ENCODE results near the gene DNAH7. TPM values are rescaled to one million over a fixed set of nuclear protein-coding genes. Genes with fewer than 3 reads are reported as not detected.

DNAH7 gene
- total and polyA plus RNA-seq, 9 donors = 0.15 to 0.58 (median 0.25) TPM

DNA sequence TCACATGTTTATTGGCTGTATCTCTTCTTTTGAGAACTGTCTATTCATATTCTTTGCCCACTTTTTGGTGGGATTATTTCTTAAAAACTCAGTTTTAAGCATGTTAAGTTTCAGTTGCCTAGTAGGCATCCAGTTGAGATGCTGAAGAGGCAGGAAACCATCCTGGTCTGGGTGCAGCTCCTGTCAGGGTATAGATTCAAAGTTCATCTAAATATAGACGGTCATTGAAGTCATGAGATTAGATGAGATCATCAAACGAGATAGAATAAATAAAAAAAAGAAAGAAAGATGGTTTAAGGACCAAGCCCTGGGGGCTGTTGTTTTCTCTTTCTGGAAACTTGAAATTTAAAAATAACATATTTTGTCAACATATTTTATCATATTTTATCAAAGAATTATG, 9.2 kb upstream of the DNAH7 start:
- no peaks in the 10 kb centered on the region for H3K4me1 ChIP-seq (ENCODE audit: control insufficient read depth, insufficient read depth, low read length)

DNA sequence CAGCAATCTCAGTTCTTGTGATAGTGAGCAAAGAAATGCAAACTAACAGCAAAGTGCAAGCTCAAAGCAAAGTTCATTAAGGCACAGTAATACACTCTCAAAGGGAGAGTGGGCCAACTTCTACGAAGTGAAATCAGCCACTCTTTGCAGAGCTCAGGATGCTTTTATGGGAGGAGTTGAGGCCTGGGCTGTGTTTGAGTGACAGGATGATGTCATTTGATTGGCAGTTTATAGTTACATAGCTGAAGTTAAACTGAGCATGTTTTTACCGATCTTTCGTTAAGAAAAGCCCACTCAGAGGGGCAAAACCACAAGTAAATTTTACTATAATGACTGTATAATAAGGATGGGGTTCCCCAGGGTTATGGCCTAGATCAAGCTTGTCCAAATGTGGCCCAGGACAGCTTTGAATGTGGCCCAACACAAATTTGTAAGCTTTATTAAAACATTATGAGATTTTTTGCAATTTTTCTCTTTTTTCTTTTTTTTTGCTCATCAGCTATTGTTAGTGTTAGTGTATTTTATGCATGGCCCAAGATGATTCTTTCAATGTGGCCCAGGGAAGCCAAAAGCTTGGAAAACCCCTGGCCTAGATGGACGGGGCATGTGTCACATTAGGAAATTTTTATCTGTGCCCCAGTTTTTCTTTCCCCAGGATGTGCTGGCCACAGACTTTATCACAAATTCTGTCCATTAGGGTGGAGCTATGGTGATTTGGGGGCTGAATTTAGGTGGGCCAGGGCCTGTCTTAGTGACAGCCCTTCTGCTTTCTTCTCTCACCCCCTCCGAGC, 8.3 kb upstream of the DNAH7 start:
- no peaks in the 10 kb centered on the region for H3K36me3 ChIP-seq (ENCODE audit: control insufficient read depth, insufficient read depth, low read length)
- H3K4me1 ChIP-seq (ENCODE audit: control insufficient read depth, insufficient read depth, low read length) = no peaks in the 10 kb centered on the region
- no CpG with 5 or more reads among the region's 5 CpGs for WGBS (ENCODE audit: insufficient coverage)
- H3K9me3 ChIP-seq (replicated peaks; ENCODE audit: control insufficient read depth, low read depth, low read length) = no peaks in the 10 kb centered on the region
- no peak for DNase-seq
- no peaks in the 10 kb centered on the region for H3K27me3 ChIP-seq (ENCODE audit: control insufficient read depth, insufficient read depth, low read length)
- no peak overlapping the region for H3K4me3 ChIP-seq (ENCODE audit: low read length)
- no peak overlapping the region for H3K27ac ChIP-seq (ENCODE audit: low read length)

More for the DNA sequence above, 9.2 kb upstream of the DNAH7 start:
- Histone ChIP-seq H3K27ac (ENCODE audit: low read length) (no peak overlapping the region), H3K27me3 (ENCODE audit: control insufficient read depth, insufficient read depth, low read length) (no peaks in the 10 kb centered on the region), H3K4me3 (ENCODE audit: low read length) (no peak overlapping the region), H3K9me3 (replicated peaks; ENCODE audit: control insufficient read depth, low read depth, low read length) (no peaks in the 10 kb centered on the region), H3K36me3 (ENCODE audit: control insufficient read depth, insufficient read depth, low read length) (no peaks in the 10 kb centered on the region)
- no peak for DNase-seq
- no CpG with 5 or more reads among the region's 2 CpGs for WGBS (ENCODE audit: insufficient coverage)

DNA sequence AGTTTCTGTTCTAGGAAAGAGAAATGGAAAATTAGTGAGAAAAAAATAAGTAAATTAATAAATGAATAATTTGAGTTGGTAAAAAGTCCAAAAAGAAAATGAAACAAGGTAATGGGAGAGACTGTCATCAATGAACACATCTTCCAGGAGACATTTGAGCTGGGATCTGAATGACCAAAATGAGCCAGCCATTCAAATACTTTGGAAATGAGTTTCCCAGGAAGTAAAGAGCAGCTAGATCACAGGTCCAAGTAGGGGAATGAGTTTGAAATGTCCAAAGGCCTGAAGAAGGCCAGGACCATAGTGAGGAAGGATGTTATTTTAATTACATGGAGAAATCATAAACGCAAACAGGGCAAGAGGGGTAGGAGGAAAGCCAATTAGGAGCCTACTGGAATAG, 6.6 kb upstream of the DNAH7 start:
- WGBS (ENCODE audit: insufficient coverage) = 0% methylated on average over 1 of the region's 1 CpG

DNA sequence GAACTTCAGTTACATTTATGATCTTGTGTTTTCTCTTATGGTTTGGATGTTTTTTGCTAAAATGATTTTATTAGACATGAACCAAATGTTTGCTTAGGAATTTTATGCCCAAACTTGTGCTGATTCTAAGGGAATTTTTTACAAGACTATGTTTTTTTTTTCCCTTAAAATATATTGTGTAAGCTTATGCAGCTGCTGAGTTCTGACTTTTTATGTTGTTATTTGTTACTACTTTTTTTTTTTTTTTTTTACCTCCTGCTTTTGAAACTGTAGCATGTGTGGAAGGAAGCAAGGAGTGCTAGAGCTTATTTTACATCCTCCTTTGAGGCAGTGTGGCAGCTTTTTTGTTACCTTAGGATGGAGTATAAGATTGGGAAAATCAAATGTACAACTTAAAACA, 6.0 kb upstream of the DNAH7 start:
- Histone ChIP-seq H3K9me3 (replicated peaks; ENCODE audit: control insufficient read depth, low read depth, low read length) (no peaks in the 10 kb centered on the region), H3K4me1 (ENCODE audit: control insufficient read depth, insufficient read depth, low read length) (no peaks in the 10 kb centered on the region), H3K27ac (ENCODE audit: low read length) (no peak overlapping the region), H3K27me3 (ENCODE audit: control insufficient read depth, insufficient read depth, low read length) (no peaks in the 10 kb centered on the region), H3K36me3 (ENCODE audit: control insufficient read depth, insufficient read depth, low read length) (no peaks in the 10 kb centered on the region), H3K4me3 (ENCODE audit: low read length) (no peak overlapping the region)
- DNase-seq = no peak

More for the DNA sequence above, 6.6 kb upstream of the DNAH7 start:
- H3K4me3 ChIP-seq (ENCODE audit: low read length) = no peak overlapping the region
- DNase-seq = no peak
- H3K27me3 ChIP-seq (ENCODE audit: control insufficient read depth, insufficient read depth, low read length) = no peaks in the 10 kb centered on the region
- H3K9me3 ChIP-seq (replicated peaks; ENCODE audit: control insufficient read depth, low read depth, low read length) = no peaks in the 10 kb centered on the region
- H3K4me1 ChIP-seq (ENCODE audit: control insufficient read depth, insufficient read depth, low read length) = no peaks in the 10 kb centered on the region
- H3K36me3 ChIP-seq (ENCODE audit: control insufficient read depth, insufficient read depth, low read length) = no peaks in the 10 kb centered on the region
- no peak overlapping the region for H3K27ac ChIP-seq (ENCODE audit: low read length)

DNA sequence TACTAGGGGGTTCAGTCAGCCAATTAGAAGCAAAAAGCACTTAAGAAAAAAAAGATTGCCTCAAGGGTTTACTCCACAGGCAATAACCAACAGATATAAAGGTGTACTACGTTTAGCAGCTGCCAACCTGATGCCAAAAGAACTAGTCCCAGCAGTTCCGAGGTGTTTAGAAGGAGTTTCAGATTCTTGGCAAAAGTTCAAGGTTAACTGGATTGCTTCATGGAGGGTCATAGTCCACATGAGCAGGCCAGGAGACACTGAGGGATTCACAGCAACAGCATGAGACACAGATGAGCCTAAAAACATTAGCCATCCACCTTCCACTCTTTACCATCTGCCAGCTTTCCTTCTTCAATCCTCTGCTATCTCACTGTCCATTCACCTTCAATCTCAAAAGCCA, 4.9 kb upstream of the DNAH7 start:
- H3K36me3 ChIP-seq (ENCODE audit: control insufficient read depth, insufficient read depth, low read length) = no peaks in the 10 kb centered on the region
- H3K27ac ChIP-seq (ENCODE audit: low read length) = no peak overlapping the region
- 80% methylated on average over 1 of the region's 2 CpGs for WGBS (ENCODE audit: insufficient coverage)
- H3K27me3 ChIP-seq (ENCODE audit: control insufficient read depth, insufficient read depth, low read length) = no peaks in the 10 kb centered on the region
- no peak overlapping the region for H3K4me3 ChIP-seq (ENCODE audit: low read length)
- H3K9me3 ChIP-seq (replicated peaks; ENCODE audit: control insufficient read depth, low read depth, low read length) = no peaks in the 10 kb centered on the region
- peaks cover 3% of the 10 kb centered on the region for H3K4me1 ChIP-seq (ENCODE audit: control insufficient read depth, insufficient read depth, low read length)
- no peak for DNase-seq

DNA sequence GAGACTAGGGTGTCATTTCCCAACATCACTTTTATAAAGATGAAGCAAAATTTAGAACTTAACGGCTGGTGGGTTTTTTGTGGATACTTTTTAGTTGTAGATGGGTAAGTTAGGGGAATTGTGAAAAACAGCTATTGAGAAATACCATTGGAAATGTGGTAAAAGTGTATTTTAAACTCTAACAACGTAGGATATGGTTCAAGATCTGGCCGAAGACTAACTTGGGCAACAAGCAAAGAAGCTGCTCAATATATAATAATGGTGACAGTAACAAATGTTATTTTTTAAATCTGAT, 1.6 kb downstream of the DNAH7 start:
- Histone ChIP-seq H3K9me3 (replicated peaks; ENCODE audit: control insufficient read depth, low read depth, low read length) (no peaks in the 10 kb centered on the region), H3K36me3 (ENCODE audit: control insufficient read depth, insufficient read depth, low read length) (no peaks in the 10 kb centered on the region), H3K27ac (ENCODE audit: low read length) (no peak overlapping the region), H3K4me1 (ENCODE audit: control insufficient read depth, insufficient read depth, low read length) (peaks cover 3% of the 10 kb centered on the region), H3K4me3 (ENCODE audit: low read length) (no peak overlapping the region), H3K27me3 (ENCODE audit: control insufficient read depth, insufficient read depth, low read length) (no peaks in the 10 kb centered on the region)
- WGBS (ENCODE audit: insufficient coverage) = no CpG with 5 or more reads among the region's 3 CpGs
- no peak for DNase-seq

DNA sequence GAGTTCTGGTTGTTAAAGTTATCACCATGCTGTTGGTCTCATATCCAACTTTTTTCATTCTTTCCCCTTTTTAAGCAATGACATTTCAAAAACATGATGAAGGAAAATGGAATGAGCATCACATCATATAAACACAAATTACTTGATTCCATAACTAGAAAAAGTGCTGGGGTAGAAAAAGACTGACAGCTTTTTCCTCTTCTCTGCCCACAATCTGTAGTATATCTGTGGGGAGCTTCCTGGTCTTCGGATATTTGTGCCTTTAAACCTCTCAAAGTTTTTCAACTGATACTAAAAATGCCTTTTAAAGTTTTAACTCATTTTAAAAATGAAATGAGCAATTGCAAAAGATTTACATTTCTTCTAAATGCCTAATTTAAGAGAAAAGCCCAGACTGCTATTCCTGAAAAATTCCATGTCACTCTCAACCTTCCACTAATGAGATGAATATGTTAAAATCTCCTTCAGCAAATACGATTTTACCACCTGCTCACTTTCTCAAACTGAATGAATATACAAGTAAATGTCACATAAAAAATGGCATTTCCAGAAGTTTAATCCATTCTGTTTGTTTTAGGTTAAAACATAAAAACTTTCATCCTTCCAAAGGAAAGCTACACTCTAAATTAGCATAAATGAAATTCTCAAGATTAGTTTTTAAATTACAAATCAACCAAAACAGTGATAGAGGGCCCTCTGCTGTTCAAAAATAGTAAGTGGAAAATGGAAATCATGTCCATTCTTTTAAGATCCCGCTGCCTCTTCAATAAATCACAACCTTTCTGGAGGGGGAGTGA, 2.1 kb downstream of the DNAH7 start:
- DNase-seq = peak; percentile 36
- no CpG with 5 or more reads among the region's 3 CpGs for WGBS (ENCODE audit: insufficient coverage)
- no peak overlapping the region for H3K27ac ChIP-seq (ENCODE audit: low read length)
- no peaks in the 10 kb centered on the region for H3K9me3 ChIP-seq (replicated peaks; ENCODE audit: control insufficient read depth, low read depth, low read length)
- H3K36me3 ChIP-seq (ENCODE audit: control insufficient read depth, insufficient read depth, low read length) = no peaks in the 10 kb centered on the region
- H3K4me1 ChIP-seq (ENCODE audit: control insufficient read depth, insufficient read depth, low read length) = peaks cover 3% of the 10 kb centered on the region
- H3K27me3 ChIP-seq (ENCODE audit: control insufficient read depth, insufficient read depth, low read length) = no peaks in the 10 kb centered on the region
- H3K4me3 ChIP-seq (ENCODE audit: low read length) = no peak overlapping the region

DNA sequence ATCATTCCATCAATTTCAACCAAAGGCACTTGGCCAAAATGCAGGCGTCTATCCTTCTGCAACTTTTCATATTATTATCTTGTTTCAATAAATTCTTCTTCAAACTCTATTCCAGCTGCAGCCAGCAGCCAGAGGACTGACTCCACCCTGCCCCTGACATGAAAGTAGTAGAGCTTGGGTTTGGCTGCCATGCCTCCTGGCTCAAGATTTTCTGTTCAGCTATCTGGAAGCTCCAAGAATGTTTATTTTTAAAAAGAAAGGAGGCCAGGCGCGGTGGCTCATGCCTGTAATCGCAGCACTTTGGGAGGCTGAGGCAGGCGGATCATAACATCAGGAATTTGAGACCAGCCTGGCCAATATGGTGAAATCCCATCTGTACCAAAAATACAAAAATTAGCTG, 4.9 kb downstream of the DNAH7 start:
- no peak overlapping the region for H3K4me3 ChIP-seq (ENCODE audit: low read length)
- no peak for DNase-seq
- WGBS (ENCODE audit: insufficient coverage) = 94% methylated on average over 4 of the region's 5 CpGs

DNA sequence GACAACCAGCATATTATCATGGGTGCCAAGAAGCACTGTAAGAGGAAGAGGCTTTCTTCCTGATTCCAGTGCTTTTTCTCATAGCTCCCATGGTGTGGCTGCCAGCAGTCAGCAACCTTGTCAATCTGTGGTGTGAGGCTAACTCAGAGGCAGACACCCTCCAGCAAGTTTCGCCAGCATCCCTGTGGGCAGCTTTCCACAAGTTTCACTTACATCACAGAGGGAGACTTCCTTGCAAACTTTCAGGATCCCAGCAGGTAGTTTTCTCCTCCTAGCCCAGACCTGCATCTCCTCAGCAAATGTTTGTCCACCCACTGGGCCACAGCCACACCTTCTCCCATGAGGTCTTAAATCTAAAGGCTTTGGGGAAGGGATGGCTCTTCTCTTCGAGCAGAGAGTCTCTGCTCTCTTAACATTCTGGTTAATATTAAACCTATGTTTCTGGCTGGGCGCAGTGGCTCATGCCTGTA, 9.1 kb downstream of the DNAH7 start:
- H3K4me3 ChIP-seq (ENCODE audit: low read length) = no peak overlapping the region
- WGBS (ENCODE audit: insufficient coverage) = 100% methylated on average over 1 of the region's 3 CpGs
- no peaks in the 10 kb centered on the region for H3K36me3 ChIP-seq (ENCODE audit: control insufficient read depth, insufficient read depth, low read length)
- no peaks in the 10 kb centered on the region for H3K27me3 ChIP-seq (ENCODE audit: control insufficient read depth, insufficient read depth, low read length)
- H3K9me3 ChIP-seq (replicated peaks; ENCODE audit: control insufficient read depth, low read depth, low read length) = no peaks in the 10 kb centered on the region
- H3K27ac ChIP-seq (ENCODE audit: low read length) = no peak overlapping the region
- no peaks in the 10 kb centered on the region for H3K4me1 ChIP-seq (ENCODE audit: control insufficient read depth, insufficient read depth, low read length)
- DNase-seq = no peak

More for the DNA sequence above, 4.9 kb downstream of the DNAH7 start:
- no peak overlapping the region for H3K27ac ChIP-seq (ENCODE audit: low read length)
- H3K36me3 ChIP-seq (ENCODE audit: control insufficient read depth, insufficient read depth, low read length) = no peaks in the 10 kb centered on the region
- H3K4me1 ChIP-seq (ENCODE audit: control insufficient read depth, insufficient read depth, low read length) = no peaks in the 10 kb centered on the region
- no peaks in the 10 kb centered on the region for H3K27me3 ChIP-seq (ENCODE audit: control insufficient read depth, insufficient read depth, low read length)
- no peaks in the 10 kb centered on the region for H3K9me3 ChIP-seq (replicated peaks; ENCODE audit: control insufficient read depth, low read depth, low read length)

DNA sequence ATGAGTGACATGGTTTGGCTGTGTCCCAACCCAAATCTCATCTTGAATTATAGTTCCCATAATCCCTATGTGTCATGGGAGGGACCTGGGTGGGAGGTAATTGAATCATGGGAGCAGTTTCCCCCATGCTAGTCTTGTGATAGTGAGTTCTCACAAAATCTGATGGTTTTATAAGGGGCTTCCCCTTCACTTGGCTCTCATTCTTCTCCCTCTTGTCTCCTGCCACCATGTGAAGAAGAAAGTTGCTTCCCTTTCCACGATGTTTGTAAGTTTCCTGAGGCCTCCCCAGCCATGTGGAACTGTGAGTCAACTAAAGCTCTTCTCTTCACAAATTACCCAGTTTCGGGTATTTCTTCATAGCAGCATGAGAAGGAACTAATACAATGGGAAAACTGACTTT, 14.0 kb downstream of the DNAH7 start:
- no peaks in the 10 kb centered on the region for H3K9me3 ChIP-seq (replicated peaks; ENCODE audit: control insufficient read depth, low read depth, low read length)
- no peak overlapping the region for H3K27ac ChIP-seq (ENCODE audit: low read length)
- no peaks in the 10 kb centered on the region for H3K4me1 ChIP-seq (ENCODE audit: control insufficient read depth, insufficient read depth, low read length)
- no peaks in the 10 kb centered on the region for H3K36me3 ChIP-seq (ENCODE audit: control insufficient read depth, insufficient read depth, low read length)
- no peaks in the 10 kb centered on the region for H3K27me3 ChIP-seq (ENCODE audit: control insufficient read depth, insufficient read depth, low read length)
- no peak overlapping the region for H3K4me3 ChIP-seq (ENCODE audit: low read length)
- no CpG with 5 or more reads among the region's 2 CpGs for WGBS (ENCODE audit: insufficient coverage)
- DNase-seq = no peak

All from muscle of leg (tissue), 11 donors.